ENCODE measurements around the gene KDM5B.
"Not testable (repeated sequence)": the region's sequence is repeated elsewhere in the genome, so short reads cannot be mapped to it uniquely, and the experiment has no call there.

KDM5B gene

DNA sequence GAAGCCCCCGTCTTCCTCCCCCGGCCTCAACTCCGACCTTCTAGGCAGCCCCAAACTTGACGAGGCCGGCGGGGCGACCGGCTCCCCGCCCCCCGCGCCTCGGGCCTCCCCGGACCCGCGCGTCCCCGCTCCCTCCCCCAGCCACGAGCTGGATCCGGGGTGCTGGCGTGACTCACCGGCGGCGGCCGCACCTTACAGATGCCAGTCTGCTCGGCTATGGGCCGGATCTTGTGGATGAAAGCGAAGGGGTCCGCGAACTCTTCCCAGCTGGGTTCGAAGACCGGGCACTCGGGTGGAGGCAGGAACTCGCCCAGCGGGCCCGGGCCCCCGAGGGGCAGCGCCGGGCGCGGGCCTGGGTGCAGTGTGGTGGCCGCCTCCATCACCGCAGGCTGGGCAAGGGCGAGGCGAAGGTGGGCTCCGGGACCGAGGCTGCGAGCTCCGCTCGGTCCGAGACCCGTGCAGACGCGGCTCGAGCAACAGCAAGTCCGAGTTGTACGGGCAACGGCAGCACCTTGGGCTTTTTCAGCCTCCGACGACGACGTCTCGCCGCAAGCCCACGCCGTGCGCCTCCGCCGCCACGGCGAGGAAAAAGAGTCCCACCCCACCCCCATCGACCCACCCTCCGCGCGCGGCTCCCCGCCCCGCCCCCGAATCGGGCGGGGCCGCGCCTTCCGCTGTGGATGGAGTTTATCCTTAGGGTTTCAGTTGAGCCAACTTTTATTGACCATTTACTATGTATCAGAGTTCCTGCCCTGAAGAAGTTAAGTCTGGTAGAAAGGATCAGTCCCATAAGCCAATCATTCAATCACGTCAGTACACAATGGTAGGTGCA is at the start of gene KDM5B:
Gene KDM5B, minus strand, starts transcription at position 496 of the 832 bp plus-strand sequence. Its CDS starts 116 bp downstream, at position 380.
- peak; percentile 71 to 79 for DNase-seq

DNA sequence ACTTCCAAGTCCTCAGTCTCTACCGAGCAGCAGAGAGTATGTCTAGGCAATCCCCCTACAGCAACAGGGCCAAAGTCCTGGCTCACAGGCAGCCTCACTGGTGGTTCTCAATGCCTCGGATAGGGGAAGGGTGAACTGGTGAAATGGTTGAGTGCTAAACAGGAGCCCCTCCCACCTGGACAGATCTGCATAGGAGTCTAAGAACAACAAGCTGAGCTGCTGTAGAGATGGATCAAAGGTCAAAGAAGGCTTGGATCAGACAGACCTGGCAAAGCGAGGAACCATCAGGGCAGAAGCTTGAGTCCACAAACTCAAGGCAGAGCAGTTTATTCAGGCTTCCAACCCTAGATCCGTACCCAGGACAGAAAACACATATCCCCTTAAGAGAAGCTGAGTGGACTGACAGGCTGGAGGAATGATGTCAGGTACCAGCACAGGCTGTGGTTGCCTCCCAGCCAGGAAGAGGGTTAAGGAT is 49.0 kb upstream of the KDM5B start:
- DNase-seq: no peak

DNA sequence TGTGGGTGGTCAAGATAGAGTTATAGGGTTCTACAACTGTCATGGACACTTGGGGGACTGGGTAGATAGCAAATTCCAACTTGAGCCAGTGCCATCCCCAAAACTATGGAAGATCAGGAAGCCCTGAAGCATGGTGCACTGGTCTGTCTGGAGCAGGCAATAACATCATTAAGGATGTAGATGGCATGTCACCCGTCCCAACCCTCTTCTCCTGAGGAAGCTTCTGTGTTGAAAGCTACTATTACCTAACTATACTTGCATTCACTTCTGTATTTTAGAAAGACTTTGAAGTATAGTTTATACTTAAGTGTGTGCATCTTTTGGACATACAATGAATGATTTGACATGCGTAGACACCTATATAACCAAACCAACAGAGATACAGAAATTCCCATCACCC is 47.8 kb upstream of the KDM5B start:
- no peak for DNase-seq

DNA sequence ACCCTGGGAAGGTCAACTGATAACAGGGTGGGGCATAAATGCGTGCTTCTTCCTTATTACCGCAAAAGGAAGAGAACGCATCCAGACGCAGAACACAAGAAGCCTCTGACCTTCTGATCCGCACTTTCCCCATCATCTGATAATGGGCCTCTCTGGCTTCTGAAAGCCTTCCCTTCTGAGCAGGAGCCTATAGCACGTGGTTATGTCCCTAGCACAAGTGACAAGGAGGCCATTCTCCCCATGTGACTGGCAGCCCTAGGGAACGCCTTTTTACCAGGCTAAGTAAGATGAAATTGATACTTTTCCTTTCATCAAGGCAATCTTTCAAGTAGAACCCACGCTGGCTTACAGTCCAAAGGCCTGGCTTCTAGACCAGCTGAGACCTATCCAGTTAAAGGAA is 46.6 kb upstream of the KDM5B start:
- DNase-seq: no peak

DNA sequence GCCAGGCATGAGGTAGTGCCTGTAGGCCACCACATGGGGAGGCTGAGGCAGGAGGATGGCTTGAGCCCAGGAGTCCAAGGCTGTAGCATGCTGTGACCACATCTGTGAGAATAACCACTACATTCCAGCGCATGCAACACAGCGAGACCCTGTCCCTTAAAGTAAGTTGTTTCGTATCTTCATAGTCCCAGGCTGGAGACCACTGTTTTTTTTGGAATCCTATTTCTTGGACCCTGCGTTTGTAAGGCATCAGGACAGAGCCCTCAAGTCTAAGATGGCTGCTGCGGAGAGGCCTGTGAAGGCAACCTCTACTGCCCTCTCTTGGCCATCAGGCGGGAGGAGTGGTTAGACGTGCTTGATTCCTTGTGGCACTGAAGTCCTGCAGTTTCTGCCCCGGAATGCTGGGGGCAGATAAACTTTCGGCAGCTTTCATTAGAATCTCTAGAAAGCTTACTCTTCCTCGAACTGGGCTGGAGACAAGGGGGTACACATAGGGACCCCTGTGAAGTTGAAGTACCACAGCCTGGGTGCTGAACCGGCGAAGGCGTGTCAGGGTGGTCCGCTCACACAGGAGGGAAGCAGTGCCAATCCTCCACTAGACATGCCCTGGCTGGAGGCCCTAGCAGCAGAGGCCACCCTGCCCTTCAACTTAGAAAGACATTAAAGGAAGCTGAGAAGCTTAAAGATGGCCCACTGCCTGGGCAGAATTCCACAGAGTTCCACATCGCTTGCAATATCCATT is 44.1 kb upstream of the KDM5B start:
- no peak for DNase-seq

DNA sequence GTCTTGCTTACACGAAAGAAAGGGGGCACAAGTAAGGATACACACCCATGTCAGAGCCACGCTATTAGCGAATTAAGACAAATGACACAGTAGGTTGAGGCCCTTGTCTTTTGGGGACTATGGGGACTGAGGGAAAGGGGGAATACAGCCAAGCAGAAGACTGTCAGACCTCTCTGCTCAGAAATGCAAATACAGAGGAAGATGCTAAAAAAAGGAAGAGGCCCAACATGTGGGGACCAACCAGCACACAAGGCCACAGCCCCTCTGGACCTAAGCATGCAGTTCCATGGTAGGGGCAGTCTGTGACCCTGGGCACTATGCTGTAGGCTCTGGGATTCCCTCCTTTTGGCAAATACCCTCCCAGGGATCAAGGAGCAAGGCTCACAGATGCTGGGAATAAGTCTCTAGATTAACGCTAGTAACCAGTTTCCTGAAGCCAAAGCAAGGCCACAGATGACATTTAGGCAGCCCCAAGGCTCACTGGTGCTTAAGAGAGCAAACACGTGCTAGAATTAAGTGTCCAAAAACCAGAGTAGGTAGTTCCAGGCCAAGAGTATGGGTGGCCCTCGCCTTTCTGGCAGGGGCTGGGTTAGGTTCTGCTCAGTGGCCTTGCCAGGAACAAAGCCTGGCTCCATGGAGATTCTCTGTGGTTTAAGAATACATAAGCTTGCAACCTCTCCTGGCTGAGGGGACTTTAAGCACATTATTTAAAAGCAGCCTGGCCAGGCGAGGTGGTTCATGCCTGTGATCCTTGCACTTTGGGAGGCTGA is 42.6 kb upstream of the KDM5B start:
- no peak for DNase-seq

DNA sequence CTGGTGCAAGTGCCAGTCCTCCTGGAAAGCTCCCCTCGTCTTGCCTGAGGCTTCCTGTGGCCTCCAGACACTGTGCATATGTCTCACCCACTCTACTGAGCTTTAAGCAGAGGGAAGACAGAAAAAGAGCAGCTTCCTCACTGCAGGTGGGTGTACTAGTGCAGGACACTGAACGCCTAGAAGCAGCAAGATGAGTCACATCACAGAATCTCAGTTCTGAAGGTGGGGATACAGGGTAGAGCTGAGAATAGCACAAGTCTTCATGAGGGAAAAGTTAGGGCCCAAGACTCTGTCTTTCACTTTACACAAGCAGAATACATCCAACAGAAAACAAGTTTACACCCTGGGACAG is 39.9 kb upstream of the KDM5B start:
- DNase-seq: no peak

DNA sequence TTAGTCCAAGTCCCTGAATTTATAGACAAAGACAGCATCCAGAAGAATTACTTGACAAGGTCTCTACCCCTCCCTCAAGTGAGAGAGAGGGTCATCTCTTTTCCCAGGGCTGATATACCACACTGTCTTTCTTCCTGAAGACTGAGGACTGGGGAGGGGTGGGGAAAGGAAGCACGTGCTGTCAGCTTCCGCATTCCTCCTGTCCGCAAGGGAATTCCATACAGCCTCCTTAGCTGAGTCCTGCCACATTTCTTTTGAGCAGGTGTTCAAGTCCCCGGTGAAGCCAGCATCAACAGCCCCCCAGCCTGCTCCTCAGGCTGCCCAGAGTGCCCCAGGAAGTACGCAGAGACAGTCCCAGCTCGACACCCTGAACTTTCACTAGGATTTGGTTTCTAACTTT is 36.7 kb upstream of the KDM5B start:
- no peak for DNase-seq

DNA sequence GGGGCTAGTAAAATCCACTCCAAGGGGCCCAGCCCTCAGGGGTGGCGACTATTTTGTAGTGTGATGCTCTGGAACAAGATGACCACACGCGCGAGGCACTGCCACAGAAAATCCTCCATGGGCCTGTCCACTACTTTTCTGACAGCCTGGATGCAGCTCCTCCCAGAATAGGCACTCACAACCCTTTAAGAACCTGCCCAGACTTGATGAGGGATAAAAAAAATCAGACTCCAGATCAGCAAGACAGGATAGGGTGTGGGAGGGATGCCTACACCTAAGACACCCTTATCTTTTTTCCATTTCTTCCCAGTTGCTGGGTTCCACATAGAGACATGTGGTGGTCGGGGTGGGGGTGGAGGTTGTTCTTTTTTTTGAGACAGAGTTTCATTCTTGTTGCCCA is 36.0 kb upstream of the KDM5B start:
- no peak for DNase-seq

DNA sequence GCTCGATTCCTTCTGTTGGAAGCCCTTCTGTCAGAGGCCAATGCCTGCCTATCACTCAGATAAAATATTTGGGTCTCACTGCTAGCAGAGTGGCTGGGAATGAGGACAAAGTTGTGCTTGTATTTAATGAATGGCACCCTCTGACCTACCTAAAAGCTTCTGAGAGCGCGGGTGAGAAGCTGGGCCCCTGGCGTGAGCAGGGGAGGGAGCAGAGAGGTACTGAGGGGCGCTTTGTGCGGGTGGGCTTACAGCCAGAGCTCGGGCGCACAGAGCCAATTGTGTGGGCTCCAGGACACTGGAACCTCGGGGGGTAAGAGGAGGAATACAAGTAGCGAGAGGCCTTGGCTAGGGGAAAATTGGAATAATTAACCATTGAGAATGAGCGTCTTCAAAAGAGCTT is 34.9 kb upstream of the KDM5B start:
- no peak for DNase-seq

DNA sequence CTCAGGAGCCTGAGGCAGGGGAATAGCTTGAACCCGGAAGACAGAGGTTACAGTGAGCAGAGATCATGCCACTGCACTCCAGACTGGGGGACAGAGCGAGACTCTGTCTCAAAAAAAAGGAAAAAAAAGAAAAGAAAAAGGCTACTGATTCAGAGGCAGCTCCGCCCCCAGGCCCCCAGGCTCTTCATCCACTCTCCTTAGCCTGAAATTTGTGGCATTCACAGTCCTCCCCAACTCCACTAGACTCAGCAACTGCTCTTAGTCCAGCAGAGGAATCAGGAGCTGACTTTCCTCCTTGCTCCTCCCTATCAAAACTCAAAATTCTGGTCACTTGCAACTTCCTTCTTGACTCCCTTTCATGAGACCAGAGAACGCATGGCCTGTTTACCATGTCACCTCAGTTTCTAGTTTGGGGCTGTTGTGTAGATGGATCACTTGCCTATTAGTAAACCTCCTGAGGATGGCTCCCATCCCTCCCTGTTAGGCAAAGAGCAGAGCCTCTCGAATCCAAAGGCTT is 29.6 kb upstream of the KDM5B start:
- DNase-seq: no peak

DNA sequence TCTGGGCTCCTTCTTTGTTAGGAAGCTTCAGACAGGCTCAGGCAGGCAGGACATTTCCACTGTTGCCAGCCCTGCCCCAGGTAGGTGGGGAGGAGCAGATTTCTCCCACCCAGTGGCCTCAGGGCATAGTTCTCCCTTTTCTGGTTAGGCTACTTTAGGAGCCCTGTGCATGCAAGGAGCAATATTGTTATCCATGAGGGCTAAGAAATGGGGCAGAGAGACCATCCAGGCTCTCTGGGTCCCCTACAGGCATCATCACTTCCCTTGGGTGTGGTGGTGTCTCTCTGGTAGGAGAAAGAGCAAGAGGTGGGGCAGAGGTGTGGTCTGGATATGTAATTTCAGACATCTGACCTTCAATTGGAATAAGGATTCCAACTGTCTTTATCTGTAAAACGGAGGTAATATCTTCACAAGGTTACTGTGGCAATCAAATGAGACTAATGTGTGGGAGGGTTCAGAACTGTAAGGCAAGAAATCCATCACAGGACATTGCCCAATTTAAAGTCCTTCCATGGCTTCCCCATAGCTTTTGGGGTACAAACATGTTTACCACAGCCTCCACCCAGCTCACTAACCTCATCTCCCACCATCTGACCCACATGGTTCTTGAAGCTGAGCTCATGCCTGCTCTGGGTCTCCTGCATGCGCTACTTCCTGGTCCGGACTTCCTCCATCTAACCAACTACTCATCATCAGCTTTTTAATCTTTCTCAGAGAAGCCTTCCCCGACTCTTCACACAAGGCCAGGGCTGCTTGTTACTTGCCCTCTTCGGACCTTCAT is 28.6 kb upstream of the KDM5B start:
- no peak for DNase-seq

DNA sequence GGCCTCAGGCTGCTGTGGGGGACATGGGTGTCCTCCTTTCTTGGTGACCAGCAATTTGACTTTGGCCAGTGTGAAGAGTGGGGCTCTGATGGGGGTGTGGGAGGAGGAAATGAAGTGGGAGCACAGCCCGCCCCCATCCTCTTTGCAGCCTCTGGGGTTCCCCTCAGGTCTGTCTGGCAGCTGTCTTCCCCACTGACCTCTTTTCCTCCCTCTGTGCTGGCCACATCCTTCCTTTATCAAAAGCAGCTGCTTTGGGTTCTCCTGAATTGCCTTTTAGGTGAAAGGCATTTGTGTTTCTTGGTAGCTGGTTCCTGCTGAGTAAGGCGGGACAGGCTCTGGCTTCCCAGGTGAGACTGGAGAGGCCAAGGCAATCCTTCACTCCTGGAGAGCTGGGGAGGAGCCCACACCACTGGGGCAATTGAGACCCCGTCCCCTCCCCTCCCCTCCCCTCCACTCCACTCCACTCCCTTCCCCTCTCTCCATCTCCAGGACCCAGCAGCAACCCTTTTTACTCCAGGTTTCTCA is 27.4 kb upstream of the KDM5B start:
- no peak for DNase-seq

DNA sequence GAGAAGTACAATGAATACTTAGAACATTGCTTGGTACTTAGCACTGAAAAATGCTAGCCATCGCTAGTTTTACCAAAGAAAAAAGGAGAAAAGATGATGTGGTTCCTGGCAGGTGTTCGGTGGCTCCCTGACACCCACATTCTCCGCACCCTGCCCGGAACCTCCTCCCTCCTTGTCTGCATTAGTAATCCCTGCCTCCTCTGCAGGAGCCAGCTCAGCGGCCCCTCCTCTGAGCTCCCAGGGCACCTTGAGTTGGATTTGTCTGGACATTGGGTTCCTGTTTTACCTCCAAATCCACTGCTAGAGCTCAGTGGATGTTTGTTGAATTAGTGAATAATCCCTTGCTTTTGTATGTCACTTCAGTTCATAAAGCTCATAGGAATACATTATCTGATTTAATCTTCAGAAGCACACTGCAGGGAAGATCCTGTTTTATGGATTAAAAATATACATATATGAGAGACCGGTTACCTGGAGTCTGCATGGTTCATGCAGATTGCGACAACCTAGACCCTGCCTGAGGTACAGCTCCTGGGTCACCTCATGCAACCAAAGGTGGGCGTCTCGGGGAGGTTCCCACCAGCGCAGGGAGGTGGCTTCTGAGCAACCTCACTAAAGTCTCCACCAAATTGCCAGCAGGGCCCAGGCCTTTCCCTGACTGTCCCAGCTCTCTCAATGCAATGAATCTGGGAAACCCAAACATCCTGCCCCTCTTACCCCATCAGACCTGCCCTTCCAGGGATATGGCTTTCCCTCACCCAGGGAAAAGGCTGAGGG is 26.7 kb upstream of the KDM5B start:
- no peak for DNase-seq

DNA sequence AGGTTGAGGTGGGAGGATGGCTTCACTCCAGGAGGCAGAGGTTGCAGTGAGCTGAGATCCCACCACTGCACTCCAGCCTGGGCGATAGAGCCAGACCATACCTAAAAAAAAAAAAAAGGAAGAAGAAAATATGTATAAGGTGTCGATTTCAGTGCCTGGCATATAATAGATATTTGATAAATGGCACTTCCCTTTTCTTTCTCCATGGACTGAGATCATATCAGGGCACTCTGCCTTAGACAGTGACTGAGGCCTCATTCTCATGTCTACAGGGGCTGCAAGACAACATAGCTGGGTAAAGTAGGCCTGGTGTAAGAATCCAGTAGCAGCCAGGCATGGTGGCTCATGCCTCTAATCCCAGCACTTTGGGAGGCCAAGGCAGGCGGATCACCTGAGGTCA is 23.7 kb upstream of the KDM5B start:
- DNase-seq: no peak

DNA sequence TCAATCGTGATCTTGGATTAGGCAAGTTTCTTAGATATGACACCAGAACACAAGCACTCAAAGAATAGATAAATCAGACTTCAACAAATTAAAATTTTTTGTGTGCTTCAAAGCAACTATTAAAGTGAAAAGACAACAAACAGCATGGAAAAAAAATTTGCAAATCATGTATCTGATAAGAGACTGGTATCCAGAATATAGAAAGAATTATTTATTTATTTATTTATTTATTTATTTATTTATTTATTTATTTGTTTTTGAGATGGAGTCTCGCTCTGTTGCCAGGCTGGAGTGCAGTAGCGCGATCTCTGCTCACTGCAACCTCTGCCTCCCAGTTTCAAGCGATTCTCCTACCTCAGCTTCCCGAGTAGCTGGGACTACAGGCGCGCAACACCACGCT is 21.0 kb upstream of the KDM5B start:
- DNase-seq: not testable (repeated sequence)

DNA sequence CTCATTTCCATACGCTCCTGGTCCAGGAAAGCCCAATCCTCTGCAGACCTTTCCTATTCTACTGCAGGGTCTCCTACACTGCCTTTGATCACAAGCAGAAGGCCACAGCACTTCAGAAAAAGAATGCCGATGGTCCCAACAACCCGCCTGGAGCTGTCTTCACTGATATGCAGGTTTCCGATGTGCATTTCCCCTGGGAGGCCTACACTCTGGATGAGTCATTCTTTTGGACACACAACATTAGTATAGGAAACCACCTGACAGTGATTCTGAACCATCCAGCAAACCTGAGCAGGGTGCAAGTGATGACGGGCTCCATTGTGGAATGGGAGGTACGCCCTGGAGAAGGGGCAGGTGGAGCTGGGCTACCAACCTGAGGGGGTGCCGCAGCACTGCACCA is 17.5 kb upstream of the KDM5B start:
- no peak for DNase-seq

DNA sequence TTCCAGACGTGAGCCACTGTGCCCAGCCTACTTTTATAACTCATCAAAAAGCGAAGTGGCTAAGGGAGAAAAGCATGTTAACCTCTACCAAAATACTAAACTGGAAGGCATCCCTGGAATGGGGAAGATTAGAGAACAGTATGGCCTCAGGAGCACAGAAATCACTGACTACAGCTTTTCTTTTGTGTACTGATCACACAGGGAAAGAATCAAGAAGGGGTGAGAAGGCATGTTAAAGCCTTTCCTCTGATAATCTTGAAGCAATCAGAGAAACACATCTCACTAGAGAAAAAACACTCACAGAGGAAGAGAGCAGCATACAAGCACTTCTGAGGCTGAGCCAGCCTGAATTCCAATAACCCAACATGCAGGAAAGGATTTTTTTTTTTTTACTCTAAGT is 13.2 kb upstream of the KDM5B start:
- DNase-seq: no peak

DNA sequence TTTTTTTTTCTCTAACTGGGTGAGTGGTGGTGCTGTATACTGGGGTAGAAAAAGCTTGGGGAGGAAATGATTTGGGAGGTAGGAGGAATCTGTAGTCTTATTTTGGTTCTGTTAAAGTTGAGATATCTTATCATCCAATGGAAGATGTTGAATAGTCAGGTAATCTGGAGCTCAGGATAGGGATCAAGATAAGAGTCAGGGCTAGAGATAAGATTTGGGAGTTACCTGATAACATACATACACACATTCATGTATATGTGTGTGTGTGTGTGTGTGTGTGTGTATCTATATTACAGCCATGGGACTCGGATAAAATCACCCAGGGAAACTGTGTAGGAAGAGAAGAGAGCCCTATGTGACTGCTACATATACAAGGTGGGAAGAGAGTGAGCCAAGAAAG is 10.6 kb upstream of the KDM5B start:
- DNase-seq: no peak

DNA sequence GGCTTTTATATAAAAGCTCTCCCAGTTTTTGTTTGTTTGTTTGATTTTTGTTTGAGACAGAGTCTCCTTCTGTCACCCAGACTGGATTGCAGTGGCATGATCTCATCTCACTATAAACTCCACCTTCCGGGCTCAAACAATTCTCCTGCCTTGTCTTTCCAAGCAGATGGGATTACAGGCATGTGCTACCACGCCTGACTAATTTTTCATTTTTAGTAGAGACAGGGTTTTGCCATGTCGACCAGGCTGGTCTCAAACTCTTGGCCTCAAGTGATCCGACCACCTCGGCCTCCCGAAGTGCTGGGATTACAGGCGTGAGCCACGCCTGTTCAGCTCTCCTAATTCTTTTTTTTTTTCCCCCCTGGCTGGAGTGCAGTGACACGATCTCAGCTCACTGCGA is 6.9 kb upstream of the KDM5B start:
- DNase-seq: no peak
